OCI-LY7 (cell line): ENCODE data around the gene NLRP14. TPM values are rescaled to one million over a fixed set of nuclear protein-coding genes. Genes with fewer than 3 reads are reported as not detected.

Experiments used
- BruUV-seq: library from RNA; stranded (reverse); fragments of 400-500 nt; replicated peaks from 2 replicates; lab custom pipeline; 2021; lab: Mats Ljungman, UMichigan
- CTCF ChIA-PET: fragments of 300-600 bp; sonication (Branson Sonifier 250); formaldehyde crosslinking; loops from one replicate; lab custom pipeline; 2022; ENCODE audit warnings: antibody characterized with exemption; ENCODE audit not compliant: unreplicated experiment; lab: Charles Lee
- POLR2A ChIA-PET: fragments of 300-600 bp; sonication (Branson Sonifier 250); formaldehyde crosslinking; loops from one replicate; lab custom pipeline; 2022; ENCODE audit warnings: antibody characterized with exemption; lab: Charles Lee
- DNase-seq: peaks from one replicate; pipeline ENCODE4 v3.0.0-alpha.2; 2015; ENCODE audit warnings: low spot score
- H2AFZ ChIP-seq: fragments of 200-600 bp; sonication (generic), shearing (Covaris generic); 2 replicates; pipeline ENCODE4 v1.6.1; 2014; ENCODE audit warnings: mild to moderate bottlenecking, antibody characterized with exemption, low read length, moderate library complexity
- H3K27ac ChIP-seq: fragments of 200-600 bp; sonication (generic); 2 replicates; pipeline ENCODE4 v1.5.1; 2014; ENCODE audit warnings: mixed run types, low read depth, mild to moderate bottlenecking, moderate library complexity, low read length, inconsistent platforms; ENCODE audit not compliant: poor library complexity, severe bottlenecking
- H3K36me3 ChIP-seq: fragments of 200-600 bp; sonication (generic); 2 replicates; pipeline ENCODE4 v1.6.1; 2014; ENCODE audit warnings: mild to moderate bottlenecking, antibody characterized with exemption, low read length, moderate library complexity, mixed read lengths; ENCODE audit not compliant: insufficient read depth
- H3K4me1 ChIP-seq: fragments of 200-600 bp; sonication (generic); 2 replicates; pipeline ENCODE4 v1.5.1; 2014; ENCODE audit warnings: mild to moderate bottlenecking, low read length; ENCODE audit not compliant: insufficient read depth, poor library complexity, severe bottlenecking
- H3K4me2 ChIP-seq: fragments of 200-600 bp; sonication (generic); 2 replicates; pipeline ENCODE4 v1.6.1; 2014; ENCODE audit warnings: mild to moderate bottlenecking, low read length
- H3K4me3 ChIP-seq: fragments of 200-600 bp; sonication (generic); 2 replicates; pipeline ENCODE4 v1.5.1; 2014; ENCODE audit warnings: mild to moderate bottlenecking, low read depth, low read length; ENCODE audit not compliant: poor library complexity, severe bottlenecking
- H3K79me2 ChIP-seq: fragments of 200-600 bp; sonication (generic); 2 replicates; pipeline ENCODE4 v1.6.1; 2016; ENCODE audit warnings: low read depth, mild to moderate bottlenecking, low read length, moderate library complexity, mixed read lengths; ENCODE audit not compliant: insufficient read depth
- H3K9me2 ChIP-seq: fragments of 200-600 bp; sonication (generic); 2 replicates; pipeline ENCODE4 v1.6.1; 2016; ENCODE audit warnings: mild to moderate bottlenecking, low read length, mixed read lengths; ENCODE audit not compliant: insufficient read depth
- H3K9me3 ChIP-seq: fragments of 200-600 bp; sonication (generic); 2 replicates; pipeline ENCODE4 v1.6.1; 2014; ENCODE audit warnings: mild to moderate bottlenecking, mixed run types, low read length, mixed read lengths
- H4K20me1 ChIP-seq: fragments of 200-600 bp; sonication (generic); 2 replicates; pipeline ENCODE4 v1.6.1; 2014; ENCODE audit warnings: mild to moderate bottlenecking, antibody characterized with exemption, low read length, moderate library complexity, mixed read lengths; ENCODE audit not compliant: insufficient read depth
- CTCF ChIP-seq: fragments of 200-600 bp; sonication (generic); conservative IDR thresholded peaks from 2 replicates; pipeline ENCODE4 v1.5.1; 2014; ENCODE audit warnings: mild to moderate bottlenecking, antibody characterized with exemption, low read length, moderate library complexity, mixed read lengths
- EZH2phosphoT487 ChIP-seq: fragments of 200-600 bp; sonication (generic); IDR thresholded peaks from 2 replicates; pipeline ENCODE4 v1.6.1; 2018; ENCODE audit warnings: low read depth, borderline replicate concordance, mild to moderate bottlenecking, mixed run types, antibody characterized with exemption, low read length, moderate library complexity, mixed read lengths
- intact Hi-C: fragments of 100-400 bp; cut with micrococcal nuclease; formaldehyde crosslinking; loops from one replicate; pipeline ENCODE4 v1.10.0; 2022; ENCODE audit not compliant: unreplicated experiment
- total RNA-seq, 2 experiments: library from RNA; depleted of rRNA in 1 of 2; stranded (reverse); fragments of >200 nt in 1 of 2; shearing (Covaris generic) in 1 of 2; gene quantifications; 2 replicates each; pipeline ENCODE4 v1.2.3, GENCODE V29; 2014 to 2022

NLRP14 gene
- total RNA-seq, 2 experiments from 2014 or later, result 3.8 to 6.4 TPM

- H3K4me1 ChIP-seq, result no peaks in the 10 kb centered on the region
- TF ChIP-seq CTCF, result peak; percentile 88
- TF ChIP-seq EZH2phosphoT487, result no peak
- H3K9me3 ChIP-seq, result no peaks in the 10 kb centered on the region
- intact Hi-C loops, result loop anchor here (2.0 to 10.0 kb wide), 3 partner anchors 256 to 596 kb away; no protein-coding TSS in a partner anchor
- BruUV-seq, result no TSS peak
- no peaks in the 10 kb centered on the region for H3K36me3 ChIP-seq
- DNase-seq, result peak; percentile 76
- no peaks in the 10 kb centered on the region for H3K9me2 ChIP-seq
- H3K4me2 ChIP-seq, result no peak overlapping the region
- H3K27ac ChIP-seq, result no peak overlapping the region
- no peak overlapping the region; the same call in 1 of the 2 replicates for H2AFZ ChIP-seq
- ChIA-PET CTCF (interaction anchor here (1.0 kb wide), 1 partner anchor 344 kb away, joined by 3 read pairs; no protein-coding TSS in a partner anchor), POLR2A (interaction anchor here (0.6 to 1.2 kb wide), 3 partner anchors 12 to 343 kb away, joined by 3 to 4 read pairs (median 3); no protein-coding TSS in a partner anchor)
- no peaks in the 10 kb centered on the region for H4K20me1 ChIP-seq
- no peaks in the 10 kb centered on the region for H3K79me2 ChIP-seq
- H3K4me3 ChIP-seq, result no peak overlapping the region
Observed at GRCh38 chr11:7098235-7098832, 78.1 kb downstream of the NLRP14 start.

- no TSS peak for BruUV-seq
- no peak for TF ChIP-seq EZH2phosphoT487
- no peak for TF ChIP-seq CTCF
- Histone ChIP-seq H4K20me1 (no peaks in the 10 kb centered on the region), H3K27ac (no peak overlapping the region), H3K36me3 (no peaks in the 10 kb centered on the region), H3K9me3 (no peaks in the 10 kb centered on the region), H3K4me1 (no peaks in the 10 kb centered on the region), H3K9me2 (no peaks in the 10 kb centered on the region), H3K4me3 (no peak overlapping the region), H2AFZ (no peak overlapping the region), H3K4me2 (no peak overlapping the region), H3K79me2 (no peaks in the 10 kb centered on the region; the same call in 1 of the 2 replicates)
- ChIA-PET POLR2A (no interaction called here), CTCF (no interaction called here)
- intact Hi-C loops, result no loop called here
- no peak for DNase-seq
Observed at GRCh38 chr11:7115780-7116179, 95.5 kb downstream of the NLRP14 start.

- no peak for DNase-seq
- Histone ChIP-seq H4K20me1 (no peaks in the 10 kb centered on the region), H3K4me2 (no peak overlapping the region), H3K79me2 (no peaks in the 10 kb centered on the region; the same call in 1 of the 2 replicates), H2AFZ (no peak overlapping the region), H3K4me3 (no peak overlapping the region), H3K9me3 (no peaks in the 10 kb centered on the region), H3K4me1 (no peaks in the 10 kb centered on the region), H3K36me3 (no peaks in the 10 kb centered on the region), H3K27ac (no peak overlapping the region), H3K9me2 (no peaks in the 10 kb centered on the region)
- ChIA-PET POLR2A (no interaction called here), CTCF (no interaction called here)
- BruUV-seq, result no TSS peak
- intact Hi-C loops, result no loop called here
- no peak for TF ChIP-seq EZH2phosphoT487
- no peak for TF ChIP-seq CTCF
Observed at GRCh38 chr11:7116370-7116769, 96.1 kb downstream of the NLRP14 start.
